GM18498 (cell line): ENCODE results near the gene PCDHGA6.
A peak's percentile ranks its signal among the peaks of the same experiment; 100 is the strongest.
"Not testable (repeated sequence)": the region's sequence is repeated elsewhere in the genome, so short reads cannot be mapped to it uniquely, and the experiment has no call there.

ENCODE experiments used
- ATAC-seq: cut with Tn5 transposase; IDR thresholded peaks from one replicate; pipeline ENCODE4 v1.9.1; 2021; ENCODE audit warnings: mild to moderate bottlenecking, moderate library complexity; ENCODE audit not compliant: unreplicated experiment

The PCDHGA6 gene

GRCh38 chr5:141359790-141360426, 13.8 kb upstream of the PCDHGA6 start, which contains the start of gene PCDHGB2:
TSS of gene PCDHGB2 (plus strand) at chr5:141359994. CDS start at chr5:141360136, 142 bp downstream.
- peak; percentile 66 for ATAC-seq

DNA sequence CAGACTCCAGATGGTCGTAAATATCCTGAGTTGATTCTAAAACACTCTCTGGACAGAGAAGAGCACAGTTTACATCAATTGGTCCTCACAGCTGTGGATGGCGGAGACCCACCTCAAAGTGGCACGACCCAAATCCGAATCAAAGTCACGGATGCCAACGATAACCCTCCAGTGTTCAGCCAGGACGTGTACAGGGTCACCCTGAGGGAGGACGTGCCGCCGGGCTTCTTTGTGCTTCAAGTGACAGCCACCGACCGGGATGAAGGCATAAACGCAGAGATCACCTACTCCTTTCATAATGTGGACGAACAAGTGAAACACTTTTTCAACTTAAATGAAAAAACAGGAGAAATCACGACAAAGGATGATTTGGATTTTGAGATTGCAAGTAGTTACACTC, 13.0 kb upstream of the PCDHGA6 start:
- no peak for ATAC-seq

DNA sequence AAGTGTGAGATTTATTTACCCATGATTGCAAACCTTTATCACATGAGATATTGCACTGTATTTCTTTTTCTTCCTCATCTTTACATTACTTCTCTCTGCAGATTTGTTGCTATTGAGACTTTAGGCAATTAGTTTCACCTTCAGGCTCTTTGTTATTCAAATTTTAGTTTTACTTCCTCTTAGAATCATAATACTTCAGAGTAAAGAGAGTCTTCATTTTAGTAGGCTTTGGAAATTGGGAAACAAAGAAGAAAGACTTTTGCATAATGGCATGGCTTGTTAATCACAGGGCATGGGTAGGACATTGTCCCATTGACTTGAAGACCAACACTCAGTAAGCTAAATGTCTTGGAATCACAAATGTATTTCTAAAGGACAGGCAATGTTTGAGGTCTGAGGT, 11.0 kb upstream of the PCDHGA6 start:
- no peak for ATAC-seq

DNA sequence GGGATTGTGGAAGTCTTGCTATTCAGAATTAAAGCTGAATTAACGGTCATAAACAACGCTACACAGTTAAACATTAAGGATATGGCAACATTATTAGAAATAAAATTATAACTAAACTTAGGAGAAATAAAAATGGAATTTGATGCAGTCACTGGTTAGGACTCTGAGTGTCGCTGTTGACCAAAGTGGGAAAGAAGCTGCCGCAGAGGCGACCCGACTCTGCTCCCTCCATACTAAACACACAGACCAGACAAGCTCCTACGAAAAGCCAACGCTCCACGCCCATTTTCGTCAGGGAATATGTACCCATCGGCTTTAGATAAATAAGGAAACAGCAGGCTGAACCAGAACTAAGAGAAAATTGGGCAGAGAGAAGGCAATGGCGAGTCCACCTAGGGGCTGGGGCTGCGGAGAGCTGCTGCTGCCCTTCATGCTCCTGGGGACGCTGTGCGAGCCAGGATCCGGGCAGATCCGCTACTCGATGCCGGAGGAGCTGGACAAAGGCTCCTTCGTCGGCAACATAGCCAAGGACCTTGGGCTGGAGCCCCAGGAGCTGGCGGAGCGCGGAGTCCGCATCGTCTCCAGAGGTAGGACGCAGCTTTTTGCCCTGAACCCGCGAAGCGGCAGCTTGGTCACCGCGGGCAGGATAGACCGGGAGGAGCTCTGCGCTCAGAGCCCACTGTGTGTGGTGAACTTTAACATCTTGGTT, 9.6 kb upstream of the PCDHGA6 start, which contains the start of gene PCDHGA5:
PCDHGA5 (plus strand) TSS at position 211 of the 709 bp plus-strand sequence; CDS start at position 380, 169 bp downstream.
- ATAC-seq = no peak

DNA sequence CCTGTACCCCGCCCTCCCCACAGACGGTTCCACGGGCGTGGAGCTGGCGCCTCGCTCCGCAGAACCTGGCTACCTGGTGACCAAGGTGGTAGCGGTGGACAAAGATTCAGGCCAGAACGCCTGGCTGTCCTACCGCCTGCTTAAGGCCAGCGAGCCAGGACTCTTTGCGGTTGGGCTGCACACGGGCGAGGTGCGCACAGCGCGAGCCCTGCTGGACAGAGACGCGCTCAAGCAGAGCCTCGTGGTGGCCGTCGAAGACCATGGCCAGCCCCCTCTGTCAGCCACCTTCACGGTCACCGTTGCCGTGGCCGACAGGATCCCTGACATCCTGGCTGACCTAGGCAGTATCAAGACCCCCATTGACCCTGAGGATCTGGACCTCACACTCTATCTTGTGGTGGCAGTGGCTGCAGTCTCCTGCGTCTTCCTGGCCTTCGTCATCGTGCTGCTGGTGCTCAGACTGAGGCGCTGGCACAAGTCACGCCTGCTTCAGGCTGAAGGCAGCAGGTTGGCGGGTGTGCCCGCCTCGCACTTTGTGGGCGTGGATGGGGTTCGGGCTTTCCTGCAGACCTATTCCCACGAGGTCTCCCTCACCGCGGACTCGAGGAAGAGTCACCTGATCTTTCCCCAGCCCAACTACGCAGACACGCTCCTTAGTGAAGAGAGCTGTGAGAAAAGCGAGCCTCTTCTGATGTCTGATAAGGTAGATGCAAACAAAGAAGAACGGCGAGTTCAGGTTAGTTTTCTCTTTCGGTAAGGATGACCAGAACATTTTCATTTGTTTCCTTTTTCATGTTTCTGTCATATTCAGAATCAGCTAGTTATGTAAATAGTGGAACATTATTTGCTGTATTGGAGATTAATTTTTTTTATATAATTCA, 7.4 kb upstream of the PCDHGA6 start:
- no peak for ATAC-seq

- ATAC-seq = peak; percentile 88
These were observed 3.5 kb upstream of the PCDHGA6 start, which contains the start of gene PCDHGB3 for GRCh38 chr5:141369994-141370848. TSS of gene PCDHGB3 (plus strand) at chr5:141370242. CDS start at chr5:141370395, 153 bp downstream.

- no peak for ATAC-seq
These were observed 1.9 kb upstream of the PCDHGA6 start for GRCh38 chr5:141371572-141372475.

GRCh38 chr5:141374627-141375026, 936 bp downstream of the PCDHGA6 start:
- ATAC-seq = no peak

GRCh38 chr5:141375444-141376155, 1.9 kb downstream of the PCDHGA6 start:
- not testable (repeated sequence) for ATAC-seq

- no peak for ATAC-seq
These were observed 9.0 kb downstream of the PCDHGA6 start, which contains the start of gene PCDHGA7 for GRCh38 chr5:141382469-141383294. TSS of gene PCDHGA7 (plus strand) at chr5:141382742. CDS start at chr5:141382900, 158 bp downstream.

GRCh38 chr5:141383345-141383744, 9.7 kb downstream of the PCDHGA6 start:
- no peak for ATAC-seq

DNA sequence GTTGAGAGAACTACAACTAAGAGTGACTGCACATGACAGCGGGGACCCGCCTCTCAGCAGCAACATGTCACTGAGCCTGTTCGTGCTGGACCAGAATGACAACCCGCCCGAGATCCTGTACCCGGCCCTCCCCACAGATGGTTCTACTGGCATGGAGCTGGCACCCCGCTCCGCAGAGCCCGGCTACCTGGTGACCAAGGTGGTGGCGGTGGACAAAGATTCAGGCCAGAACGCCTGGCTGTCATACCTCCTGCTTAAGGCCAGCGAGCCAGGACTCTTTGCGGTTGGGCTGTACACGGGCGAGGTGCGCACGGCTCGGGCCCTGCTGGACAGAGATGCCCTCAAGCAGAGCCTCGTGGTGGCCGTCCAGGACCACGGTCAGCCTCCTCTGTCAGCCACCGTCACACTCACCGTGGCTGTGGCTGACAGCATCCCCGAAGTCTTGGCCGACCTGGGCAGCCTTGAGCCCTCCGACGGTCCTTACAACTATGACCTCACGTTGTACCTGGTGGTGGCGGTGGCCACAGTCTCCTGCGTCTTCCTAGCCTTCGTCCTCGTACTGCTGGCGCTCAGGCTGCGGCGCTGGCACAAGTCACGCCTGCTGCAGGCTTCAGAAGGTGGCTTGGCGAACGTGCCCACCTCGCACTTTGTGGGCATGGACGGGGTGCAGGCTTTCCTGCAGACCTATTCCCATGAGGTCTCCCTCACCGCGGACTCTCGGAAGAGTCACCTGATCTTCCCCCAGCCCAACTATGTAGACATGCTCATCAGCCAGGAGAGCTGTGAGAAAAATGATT, 11.0 kb downstream of the PCDHGA6 start:
- no peak for ATAC-seq

- ATAC-seq = not testable (repeated sequence)
These were observed 14.0 kb downstream of the PCDHGA6 start, which contains the start of gene PCDHGB4 for GRCh38 chr5:141387557-141388311. TSS of gene PCDHGB4 (plus strand) at chr5:141387698. CDS start at chr5:141387885, 187 bp downstream.

- no peak for ATAC-seq
These were observed 15.0 kb downstream of the PCDHGA6 start for GRCh38 chr5:141388661-141389060.

- ATAC-seq = no peak
These were observed 15.7 kb downstream of the PCDHGA6 start for GRCh38 chr5:141389153-141390042.
